GM12878 (cell line): ENCODE data around the gene ARRDC4. TPM values are rescaled to one million over a fixed set of nuclear protein-coding genes. Genes with fewer than 3 reads are reported as not detected.

Experiments
- ATAC-seq: fragments of 200-7000 bp; cut with Tn5 transposase; 3 replicates; pipeline ENCODE4 v1.9.1; 2020; ENCODE audit warnings: mild to moderate bottlenecking, moderate library complexity
- BruUV-seq: library from RNA; stranded (reverse); fragments of 400-500 nt; replicated peaks from 2 replicates; lab custom pipeline; 2021; lab: Mats Ljungman, UMichigan
- CTCF ChIA-PET: fragments of 300-600 bp; sonication (Branson Sonifier 250); formaldehyde crosslinking; extraction: SDS; loops from one replicate; lab custom pipeline; 2021; ENCODE audit warnings: inconsistent platforms; lab: Yijun Ruan, JAX
- POLR2A ChIA-PET: fragments of 350-600 bp; formaldehyde crosslinking; extraction: SDS; loops from one replicate; lab custom pipeline; 2021; ENCODE audit warnings: inconsistent platforms; lab: Charles Lee
- RAD21 ChIA-PET: fragments of 300-600 bp; sonication (Branson Sonifier 250); formaldehyde crosslinking; loops from one replicate; lab custom pipeline; 2023; ENCODE audit warnings: antibody characterized with exemption; ENCODE audit not compliant: unreplicated experiment; lab: Charles Lee
- SMC1A ChIA-PET: fragments of 300-600 bp; sonication (Branson Sonifier 250); formaldehyde crosslinking; loops from one replicate; lab custom pipeline; 2023; ENCODE audit not compliant: unreplicated experiment, uncharacterized antibody; lab: Charles Lee
- DNase-seq: peaks from one replicate; pipeline ENCODE4 v3.0.0-alpha.2; 2011; ENCODE audit warnings: low read depth, low spot score
- FAIRE-seq: peaks from 3 replicates; lab custom pipeline; 2011; peaks lifted over from hg19 to GRCh38; lab: Jason Lieb, UNC
- H2AFZ ChIP-seq: 2 replicates; pipeline ENCODE4 v1.6.0; 2011; ENCODE audit warnings: low read depth, low read length, control low read depth; ENCODE audit not compliant: control insufficient read depth
- H3K27ac ChIP-seq: 2 replicates; pipeline ENCODE4 v1.5.1; 2011; ENCODE audit warnings: control low read depth; ENCODE audit not compliant: control insufficient read depth, insufficient read depth
- H3K27me3 ChIP-seq, 2 experiments: replicated peaks in 1 of 2; 2 replicates each; pipeline versions ENCODE4 v1.6.0 to v1.6.1; 2011; ENCODE audit warnings: low read length in 1 of 2; ENCODE audit not compliant: control insufficient read depth in 2 of 2, insufficient read depth in 2 of 2
- H3K36me3 ChIP-seq, 2 experiments: 2 replicates each; pipeline ENCODE4 v1.5.1; 2011; ENCODE audit warnings: low read length in 1 of 2; ENCODE audit not compliant: control insufficient read depth in 2 of 2, insufficient read depth in 2 of 2
- H3K4me1 ChIP-seq: 2 replicates; pipeline ENCODE4 v1.6.1; 2011; ENCODE audit warnings: mild to moderate bottlenecking, low read length, moderate library complexity, mixed read lengths; ENCODE audit not compliant: control insufficient read depth, insufficient read depth
- H3K4me2 ChIP-seq: 2 replicates; pipeline ENCODE4 v1.6.0; 2011; ENCODE audit warnings: control low read depth; ENCODE audit not compliant: control insufficient read depth, insufficient read depth
- H3K4me3 ChIP-seq: fragments of 200-600 bp; sonication (generic); 2 replicates; pipeline ENCODE4 v1.5.1; 2016
- H3K79me2 ChIP-seq: 2 replicates; pipeline ENCODE4 v1.6.0; 2011; ENCODE audit warnings: low read length; ENCODE audit not compliant: control insufficient read depth, insufficient read depth
- H3K9ac ChIP-seq: 2 replicates; pipeline ENCODE4 v1.8.0; 2011; ENCODE audit warnings: low read length, control low read depth, mixed read lengths; ENCODE audit not compliant: control insufficient read depth, insufficient read depth
- H3K9me3 ChIP-seq: replicated peaks from 3 replicates; pipeline ENCODE4 v1.5.1; 2011; ENCODE audit warnings: mild to moderate bottlenecking, low read length; ENCODE audit not compliant: control insufficient read depth, insufficient read depth
- H4K20me1 ChIP-seq: 2 replicates; pipeline ENCODE4 v1.6.0; 2011; ENCODE audit not compliant: control insufficient read depth, insufficient read depth
- GATAD2B ChIP-seq: fragments of 450-650 bp; conservative IDR thresholded peaks from 2 replicates; pipeline ENCODE4 v1.6.1; 2017; ENCODE audit warnings: low read depth, mild to moderate bottlenecking, moderate library complexity
- KDM1A ChIP-seq: fragments of 200-600 bp; sonication (generic); IDR thresholded peaks from 2 replicates; pipeline ENCODE4 v1.6.1; 2016; ENCODE audit warnings: borderline replicate concordance
- WRNIP1 ChIP-seq: IDR thresholded peaks from 2 replicates; pipeline ENCODE4 v1.6.1; 2011; ENCODE audit warnings: low read depth, low read length, improper control_type of control experiment, borderline replicate concordance
- WGBS: methylation state at CpG from one replicate; pipeline ENCODE4 v1.1.6; 2016; ENCODE audit warnings: low lambda C conversion rate; ENCODE audit not compliant: insufficient replicate concordance, insufficient coverage; ENCODE audit errors: missing lambda C conversion rate; 5-methylcytosine and 5-hydroxymethylcytosine counted together
- in situ Hi-C: fragments of 300-500 bp; cut with MboI; formaldehyde crosslinking; loops from 9 replicates; pipeline ENCODE4 v1.14.3; 2018; ENCODE audit warnings: mixed read lengths
- intact Hi-C: fragments of 100-400 bp; cut with micrococcal nuclease; formaldehyde crosslinking; loops from one replicate; pipeline ENCODE4 v1.14.2; 2022; ENCODE audit not compliant: unreplicated experiment
- polyA plus RNA-seq, 11 experiments: library from polyadenylated mRNA; depleted of rRNA in 4 of 11; unstranded in 6 of 11; stranded (reverse) in 5 of 11; fragments of >200 nt; fragmentation: Nextera tagmentation in 4 of 11; fragmentation: Illumina TruSeq in 1 of 11; extraction: Ambion mirVana in 4 of 11; extraction: Trizol in 1 of 11; gene quantifications; 1 replicate in 1 of 11; 2 replicates in 10 of 11; pipeline versions ENCODE4 v1.2.1 to v1.2.3, GENCODE V29; 2011 to 2016; ENCODE audit warnings: inconsistent platforms in 2 of 11, missing spikeins in 2 of 11, low read depth in 1 of 11
- total RNA-seq, 4 experiments: library from RNA; depleted of rRNA in 3 of 4; stranded (reverse); fragments of >200 nt in 3 of 4; fragmentation: Illumina TruSeq in 1 of 4; extraction: Trizol in 1 of 4; gene quantifications; 2 replicates each; pipeline versions ENCODE4 v1.2.1 to v1.2.3, GENCODE V29; 2013 to 2021

Gene ARRDC4
- total and polyA plus RNA-seq, 10 of the 15 experiments (the other 5 are each of a cell fraction or from before 2014, with no cell fraction given), result 0.03 to 0.54 (median 0.07) TPM

DNA sequence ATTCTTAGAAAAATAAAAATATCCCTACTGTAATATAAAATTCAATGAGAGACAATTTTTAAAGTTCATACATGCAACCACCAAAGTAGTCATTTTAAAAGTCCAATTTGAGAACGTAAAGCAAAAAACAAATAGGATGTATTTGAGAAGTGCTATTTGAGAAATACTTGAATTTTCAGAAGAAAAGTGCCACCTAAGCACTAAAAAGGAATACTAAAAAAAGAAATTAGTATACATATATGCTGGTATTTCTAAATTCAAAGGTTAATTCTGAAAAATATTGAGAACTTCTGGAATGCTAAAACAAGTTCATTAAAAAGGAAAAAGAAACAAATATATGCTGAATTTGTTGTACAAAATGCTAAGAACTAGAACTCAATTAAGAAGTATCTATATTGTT, 29.2 kb upstream of the ARRDC4 start:
- WGBS, result 12% methylated on average over 1 of the region's 1 CpG
- intact Hi-C loops, result no loop called here
- DNase-seq (no peak), FAIRE-seq (no peak), ATAC-seq (no peak)
- Histone ChIP-seq H3K27ac (no peak overlapping the region), H2AFZ (no peak overlapping the region), H3K36me3 (no peaks in the 10 kb centered on the region), H3K9ac (no peak overlapping the region), H3K4me1 (no peaks in the 10 kb centered on the region), H3K79me2 (no peaks in the 10 kb centered on the region), H3K4me2 (no peak overlapping the region), H3K27me3 (no peaks in the 10 kb centered on the region), H3K9me3 (no peaks in the 10 kb centered on the region), H3K4me3 (no peak overlapping the region), H4K20me1 (no peaks in the 10 kb centered on the region)
- ChIA-PET POLR2A (no interaction called here), SMC1A (no interaction called here), RAD21 (no interaction called here), CTCF (no interaction called here)
- in situ Hi-C loops, result no loop called here
- TF ChIP-seq GATAD2B (no peak), KDM1A (no peak)
- BruUV-seq, result no TSS peak

- WGBS, result 0% methylated on average over 1 of the region's 1 CpG
- no peaks in the 10 kb centered on the region for H3K36me3 ChIP-seq
- H3K4me2 ChIP-seq, result no peak overlapping the region
- no peaks in the 10 kb centered on the region for H3K9me3 ChIP-seq
- FAIRE-seq (no peak), DNase-seq (no peak), ATAC-seq (no peak)
- ChIA-PET RAD21 (no interaction called here), POLR2A (no interaction called here), SMC1A (no interaction called here), CTCF (no interaction called here)
- H3K79me2 ChIP-seq, result no peaks in the 10 kb centered on the region
- in situ Hi-C loops (no loop called here), intact Hi-C loops (no loop called here)
- H2AFZ ChIP-seq, result no peak overlapping the region
- no peak overlapping the region for H3K4me3 ChIP-seq
- no peak overlapping the region for H3K9ac ChIP-seq
- H4K20me1 ChIP-seq, result no peaks in the 10 kb centered on the region
- no peaks in the 10 kb centered on the region for H3K27me3 ChIP-seq
- BruUV-seq, result no TSS peak
- H3K27ac ChIP-seq, result no peak overlapping the region
- TF ChIP-seq WRNIP1, result no peak
- no peaks in the 10 kb centered on the region for H3K4me1 ChIP-seq
Measured at GRCh38 chr15:97933589-97933988, 26.9 kb upstream of the ARRDC4 start.
